ENCODE data around the gene SUGP2. TPM values are rescaled to one million over a fixed set of nuclear protein-coding genes. Genes with fewer than 3 reads are reported as not detected.

The SUGP2 gene
- total RNA-seq, 1 donor from 2014 or later = 59.9 TPM

DNA sequence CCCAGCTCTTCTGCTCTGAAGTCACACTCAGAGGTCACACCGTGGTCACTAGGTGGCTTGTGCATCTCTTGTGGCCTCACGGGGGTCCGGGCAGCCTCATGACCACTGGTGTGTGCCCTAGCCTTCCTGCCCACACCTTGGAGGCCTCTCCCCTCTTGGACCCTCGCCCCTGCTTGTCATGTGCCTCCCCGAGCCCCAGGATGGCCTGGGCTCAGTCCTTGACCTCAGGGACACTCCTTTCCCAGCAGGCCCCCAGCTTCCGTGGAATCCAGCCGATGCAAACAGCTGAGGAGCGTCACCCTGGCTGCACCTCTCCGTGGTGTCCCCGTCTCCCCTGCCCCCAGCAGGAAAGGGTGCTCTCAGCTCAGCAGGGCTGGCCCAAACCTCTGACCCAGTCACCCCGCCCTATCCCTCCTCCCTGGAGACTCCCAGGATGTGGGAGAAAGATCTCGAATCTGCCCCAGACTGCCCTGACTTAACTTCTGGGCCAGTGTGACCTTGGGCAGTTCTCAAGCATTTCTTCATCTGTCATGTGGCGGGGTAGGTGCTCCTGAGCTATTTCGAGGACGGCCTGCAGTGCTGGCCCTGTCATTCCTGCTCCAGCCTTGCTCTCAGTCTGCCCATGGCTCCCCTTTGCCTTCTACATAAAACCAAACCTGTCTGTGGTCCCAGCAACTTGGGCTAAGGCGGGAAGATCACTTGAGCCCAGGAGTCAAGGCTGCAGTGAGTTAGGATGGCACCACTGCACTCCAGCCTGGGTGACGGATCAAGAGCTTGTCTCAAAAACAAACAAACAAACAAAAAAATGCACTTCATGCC is 25.9 kb upstream of the SUGP2 start:
- DNase-seq (ENCODE audit: low read depth) = no peak

DNA sequence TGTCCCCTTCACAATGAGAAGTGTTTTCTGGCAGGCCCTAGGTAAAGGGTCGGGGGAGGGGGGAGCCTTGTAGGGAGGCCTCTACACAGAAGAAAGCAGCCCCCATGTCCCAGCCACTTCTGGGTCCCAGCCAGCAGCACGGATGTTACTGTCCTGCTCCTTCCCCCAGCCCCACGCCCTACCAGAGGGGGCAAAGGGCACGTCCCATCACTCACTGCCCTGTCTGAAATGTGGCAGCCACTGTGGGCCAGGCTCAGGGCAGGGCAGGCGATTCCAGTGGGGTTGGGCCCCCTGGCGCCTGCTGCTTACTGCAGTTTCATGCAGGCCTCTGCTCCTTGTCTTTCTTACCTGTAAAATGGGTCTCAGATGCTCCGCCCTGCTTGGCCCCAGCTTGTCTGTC is 24.4 kb upstream of the SUGP2 start:
- no peak for DNase-seq (ENCODE audit: low read depth)

DNA sequence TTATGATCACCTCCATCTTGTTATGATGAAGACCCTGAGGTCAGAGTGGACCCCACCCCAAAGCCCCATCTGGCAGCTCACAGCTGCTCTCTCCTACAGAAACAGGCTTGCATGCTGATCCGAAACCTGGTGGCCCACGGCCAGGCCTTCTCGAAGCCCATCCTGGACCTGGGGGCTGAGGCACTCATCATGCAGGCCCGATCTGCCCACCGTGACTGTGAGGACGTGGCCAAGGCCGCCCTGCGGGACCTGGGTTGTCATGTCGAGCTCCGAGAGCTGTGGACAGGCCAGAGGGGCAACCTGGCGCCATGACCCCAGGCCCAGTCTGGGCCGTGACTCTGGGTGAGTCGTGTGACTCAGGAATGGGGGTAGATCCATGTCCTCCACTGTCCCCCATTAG is 24.0 kb upstream of the SUGP2 start:
- no peak for DNase-seq (ENCODE audit: low read depth)

DNA sequence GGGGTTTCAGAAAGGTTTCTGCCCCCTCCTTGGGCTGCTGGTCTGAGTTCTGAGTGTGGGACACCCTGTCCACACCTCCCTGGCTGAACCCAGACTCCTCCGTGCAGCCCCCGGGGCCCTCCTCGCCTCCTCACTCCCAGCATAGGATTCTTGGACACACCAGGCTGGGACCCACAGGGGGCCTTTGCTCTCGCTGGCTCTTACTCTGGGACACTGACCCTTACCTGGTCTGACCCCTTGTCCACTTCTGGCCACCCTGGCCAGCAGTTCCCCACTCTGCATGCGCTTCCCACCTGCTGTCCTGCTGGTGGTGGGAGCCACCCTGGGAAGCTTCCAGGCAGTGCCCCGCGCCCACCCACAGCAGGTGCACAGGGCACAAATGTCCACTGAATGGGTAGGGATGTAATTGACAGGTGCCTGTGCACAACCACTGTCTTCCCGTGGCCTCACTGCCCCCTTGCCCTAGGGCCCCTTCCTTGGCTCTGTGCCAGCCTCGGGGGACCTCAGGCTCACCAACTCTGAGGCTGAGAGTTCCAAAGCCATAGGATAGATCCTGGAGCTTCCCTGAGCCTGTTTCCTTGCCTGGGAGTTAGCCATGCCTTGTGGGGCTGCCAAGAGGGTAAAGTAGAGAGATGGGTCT is 23.4 kb upstream of the SUGP2 start:
- no peak for DNase-seq (ENCODE audit: low read depth)

DNA sequence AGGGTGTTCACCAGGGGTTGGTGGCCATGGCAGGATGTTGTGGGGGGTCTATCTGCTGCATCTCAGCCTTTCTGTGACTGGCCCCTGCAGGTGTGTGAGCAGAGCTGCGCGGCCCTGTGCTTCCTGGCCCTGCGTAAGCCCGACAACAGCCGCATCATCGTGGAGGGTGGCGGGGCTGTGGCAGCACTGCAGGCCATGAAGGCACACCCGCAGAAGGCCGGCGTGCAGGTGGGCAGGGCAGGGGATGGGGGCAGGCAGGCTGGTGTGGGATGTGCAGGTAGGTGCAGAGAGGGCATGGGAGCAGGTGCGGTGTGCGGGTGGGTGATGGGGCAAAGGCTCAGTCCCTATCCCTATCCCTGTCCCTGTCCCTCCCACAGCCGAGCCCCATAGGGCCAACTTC is 22.4 kb upstream of the SUGP2 start:
- DNase-seq (ENCODE audit: low read depth) = no peak

DNA sequence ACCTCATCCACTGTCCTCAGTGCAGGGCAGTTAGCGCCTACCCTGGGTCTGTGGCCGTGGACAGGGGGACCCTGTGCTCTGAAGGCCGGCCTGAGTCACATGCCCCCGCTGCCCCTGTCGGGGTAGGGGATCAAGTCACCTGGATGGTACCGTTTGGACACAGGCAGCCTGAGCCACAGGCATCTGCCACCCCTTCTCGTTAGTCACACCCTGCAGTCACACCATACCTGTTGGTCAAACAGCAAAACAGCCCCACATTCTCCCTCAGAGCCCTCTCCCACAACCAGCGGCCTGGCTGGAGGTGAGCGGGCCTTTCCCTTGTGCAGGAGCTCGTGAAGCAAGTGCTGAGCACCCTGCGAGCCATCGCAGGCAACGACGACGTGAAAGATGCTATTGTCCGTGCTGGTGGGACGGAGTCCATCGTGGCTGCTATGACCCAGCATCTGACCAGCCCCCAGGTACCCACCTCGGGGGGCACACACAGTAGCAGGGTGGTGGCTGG is 21.7 kb upstream of the SUGP2 start:
- no peak for DNase-seq (ENCODE audit: low read depth)

DNA sequence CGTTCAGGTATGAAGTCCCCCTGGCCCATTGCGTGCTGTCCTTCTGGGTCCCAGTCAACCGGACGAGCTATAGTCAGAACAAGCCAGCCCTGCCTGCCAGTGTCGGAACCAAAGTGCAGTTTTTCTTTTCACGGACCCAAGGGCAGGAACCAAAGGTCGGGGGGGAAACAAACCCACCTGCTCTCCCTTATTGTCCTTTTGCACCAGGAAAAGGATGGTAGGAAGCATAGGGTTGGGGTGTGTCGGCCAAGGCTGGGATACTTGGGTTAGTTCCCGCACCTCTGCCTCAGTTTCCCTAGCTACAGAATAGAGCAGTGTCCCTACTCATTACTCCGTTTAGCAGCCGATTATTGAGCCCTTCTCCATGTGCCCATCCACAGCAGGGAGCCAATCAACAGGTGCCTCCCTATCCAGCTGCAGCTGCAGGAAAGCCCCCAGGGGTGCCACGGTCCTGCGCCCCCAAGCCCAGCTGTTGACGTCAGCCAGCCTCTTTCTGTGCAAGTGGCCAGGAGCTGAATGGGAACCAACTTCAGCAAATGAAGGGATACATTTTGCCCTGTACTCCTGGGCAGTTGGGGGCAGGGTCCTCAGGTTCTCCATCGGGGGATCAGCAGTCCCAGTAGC is 21.1 kb upstream of the SUGP2 start:
- no peak for DNase-seq (ENCODE audit: low read depth)

DNA sequence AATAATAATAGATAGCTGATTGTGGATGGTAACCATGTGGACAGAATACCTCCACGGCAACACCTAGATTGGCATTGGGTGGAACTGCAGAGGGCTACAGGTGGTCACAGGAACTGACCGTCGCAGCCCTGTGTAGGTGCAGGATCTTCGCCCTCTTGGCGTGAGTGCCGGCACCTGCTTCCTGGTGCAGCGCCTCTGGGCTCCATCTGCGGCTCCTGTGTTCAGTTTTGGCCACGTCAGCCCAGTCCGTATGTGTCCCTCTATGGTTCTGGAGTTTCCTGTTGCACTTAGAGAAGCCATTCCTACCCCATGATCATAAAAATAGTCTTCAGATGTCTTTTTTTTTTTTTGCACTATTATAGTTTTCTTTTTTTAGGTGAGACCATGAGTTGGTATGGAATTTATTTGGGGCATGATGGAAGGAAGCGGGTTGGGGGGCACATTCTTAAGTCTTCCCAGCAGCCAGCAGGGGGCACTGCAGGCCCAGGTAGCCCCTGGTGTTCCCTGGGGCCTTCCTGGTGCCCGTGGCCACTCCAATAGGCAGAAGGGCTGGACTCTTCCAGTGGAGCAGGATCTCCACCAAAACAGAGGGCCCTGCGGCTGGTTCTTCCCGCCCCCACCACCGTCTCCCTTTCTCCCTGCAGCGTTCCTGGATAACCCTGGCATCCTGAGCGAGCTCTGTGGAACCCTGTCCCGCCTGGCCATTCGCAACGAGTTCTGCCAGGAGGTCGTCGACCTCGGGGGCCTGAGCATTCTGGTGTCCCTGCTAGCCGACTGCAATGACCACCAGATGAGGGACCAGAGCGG is 20.4 kb upstream of the SUGP2 start:
- peak; percentile 39 for DNase-seq (ENCODE audit: low read depth)

DNA sequence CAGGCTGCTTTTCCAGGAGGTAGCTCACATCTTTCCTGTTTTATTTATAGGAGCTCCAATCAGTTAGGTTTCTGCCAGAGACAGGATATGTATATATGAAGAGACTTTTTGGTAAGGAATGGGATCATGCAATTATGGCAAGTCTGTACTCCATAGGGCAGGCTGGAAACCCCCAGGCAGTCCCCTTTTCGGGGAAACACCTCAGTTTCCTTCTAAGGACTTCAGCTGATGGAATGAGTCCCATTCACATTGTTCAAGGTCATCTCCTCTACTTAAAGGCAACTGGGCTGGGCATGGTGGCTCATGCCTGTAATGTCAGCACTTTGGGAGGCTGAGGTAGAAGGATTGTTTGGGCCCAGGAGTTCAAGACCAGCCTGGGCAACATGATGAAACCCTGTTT is 19.6 kb upstream of the SUGP2 start:
- no peak for DNase-seq (ENCODE audit: low read depth)

DNA sequence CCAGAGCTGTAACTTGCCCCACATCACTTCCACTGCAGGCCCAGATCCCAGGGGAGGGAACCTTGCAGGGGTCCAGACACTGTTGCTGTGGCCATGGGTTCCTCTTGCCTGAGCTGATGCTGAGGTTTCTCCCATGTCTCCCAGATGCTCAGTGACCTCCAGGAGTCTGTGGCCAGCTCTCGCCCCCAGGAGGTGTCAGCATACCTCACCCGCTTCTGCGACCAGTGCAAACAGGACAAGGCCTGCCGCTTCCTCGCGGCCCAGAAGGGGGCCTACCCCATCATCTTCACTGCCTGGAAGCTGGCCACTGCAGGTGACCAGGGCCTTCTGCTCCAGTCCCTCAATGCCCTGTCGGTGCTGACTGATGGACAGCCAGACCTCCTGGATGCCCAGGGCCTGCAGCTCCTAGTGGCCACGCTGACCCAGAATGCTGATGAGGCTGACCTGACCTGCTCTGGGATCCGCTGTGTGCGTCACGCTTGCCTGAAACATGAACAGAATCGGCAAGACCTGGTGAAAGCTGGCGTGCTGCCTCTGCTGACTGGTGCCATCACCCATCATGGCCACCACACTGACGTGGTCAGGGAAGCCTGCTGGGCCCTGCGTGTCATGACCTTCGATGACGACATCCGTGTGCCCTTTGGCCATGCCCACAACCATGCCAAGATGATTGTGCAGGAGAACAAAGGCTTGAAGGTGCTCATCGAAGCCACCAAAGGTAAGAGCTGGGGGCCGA is 18.3 kb upstream of the SUGP2 start:
- no peak for DNase-seq (ENCODE audit: low read depth)

DNA sequence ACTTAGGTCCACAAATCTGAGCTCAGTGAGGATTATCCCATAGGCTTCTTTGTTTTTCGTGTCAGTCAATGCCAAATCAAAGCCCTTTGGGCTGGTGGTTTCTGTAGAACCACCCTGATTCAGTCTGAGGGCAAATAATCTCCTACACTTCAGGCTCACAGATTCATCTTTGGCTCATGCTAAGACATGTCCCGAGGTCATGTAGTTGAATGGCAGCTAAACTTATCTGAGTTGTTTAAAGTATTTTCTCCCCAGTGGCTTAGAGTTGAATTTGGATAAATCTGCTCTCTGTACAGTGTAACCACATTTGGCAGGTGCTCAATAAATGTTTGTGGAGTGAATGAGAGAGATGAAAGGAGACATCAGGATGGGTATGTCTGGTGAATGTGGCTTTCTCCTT is 17.4 kb upstream of the SUGP2 start:
- no peak for DNase-seq (ENCODE audit: low read depth)

DNA sequence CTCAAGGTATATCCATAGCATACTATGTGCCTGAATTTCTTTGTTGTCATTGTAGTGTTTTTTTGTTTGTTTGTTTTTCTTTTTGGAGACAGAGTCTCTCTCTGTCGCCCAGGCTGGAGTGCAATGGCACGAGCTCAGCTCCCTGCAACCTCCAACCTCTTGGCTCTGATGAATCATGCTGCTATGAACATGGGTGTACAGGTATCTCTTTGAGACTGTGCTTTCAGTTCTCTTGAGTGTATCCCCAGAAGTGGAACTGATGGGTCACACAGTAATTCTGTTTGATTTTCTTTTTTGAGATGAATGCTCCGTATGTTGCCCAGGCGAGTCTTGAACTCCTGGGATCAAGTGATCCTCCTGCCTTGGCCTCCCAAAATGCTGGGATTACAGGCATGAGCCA is 16.8 kb upstream of the SUGP2 start:
- DNase-seq (ENCODE audit: low read depth) = no peak

DNA sequence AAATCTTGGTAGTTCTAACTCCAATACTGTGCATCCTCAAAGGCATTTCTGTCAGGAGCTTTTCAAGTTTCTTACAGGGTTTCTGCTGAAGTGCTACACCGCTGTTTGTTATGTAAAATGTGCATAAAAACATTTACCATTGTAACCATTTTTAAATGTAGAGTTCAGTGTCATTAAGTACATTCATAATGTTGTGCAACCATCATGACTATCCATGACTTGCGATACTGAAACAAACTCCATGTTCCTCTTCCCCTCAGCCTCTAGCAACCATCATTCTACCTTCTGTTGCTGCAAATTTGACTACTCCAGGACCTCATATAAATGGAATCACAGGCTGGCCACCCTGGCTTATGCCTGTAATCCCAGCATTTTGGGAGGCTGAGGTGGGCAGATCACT is 16.1 kb upstream of the SUGP2 start:
- DNase-seq (ENCODE audit: low read depth) = no peak

DNA sequence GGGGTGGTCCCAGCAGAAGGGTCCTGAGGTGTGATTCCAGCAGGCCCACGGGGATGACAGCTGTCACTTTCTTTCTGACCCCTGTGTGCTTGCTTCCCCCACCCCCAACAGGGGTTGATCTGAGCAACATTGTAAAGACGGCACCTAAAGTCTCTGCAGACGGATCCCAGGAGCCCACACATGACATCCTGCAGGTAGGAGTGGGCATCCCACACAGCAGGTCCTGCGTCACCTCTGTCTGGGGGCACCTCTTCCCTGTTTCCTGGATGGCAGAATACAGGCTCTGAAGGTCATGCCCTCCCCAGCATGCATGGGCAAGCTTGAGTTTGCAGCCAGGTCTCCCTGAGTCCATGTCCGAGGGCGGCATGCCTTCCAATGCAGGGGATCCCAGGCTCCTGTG is 10.6 kb upstream of the SUGP2 start:
- no peak for DNase-seq (ENCODE audit: low read depth)

DNA sequence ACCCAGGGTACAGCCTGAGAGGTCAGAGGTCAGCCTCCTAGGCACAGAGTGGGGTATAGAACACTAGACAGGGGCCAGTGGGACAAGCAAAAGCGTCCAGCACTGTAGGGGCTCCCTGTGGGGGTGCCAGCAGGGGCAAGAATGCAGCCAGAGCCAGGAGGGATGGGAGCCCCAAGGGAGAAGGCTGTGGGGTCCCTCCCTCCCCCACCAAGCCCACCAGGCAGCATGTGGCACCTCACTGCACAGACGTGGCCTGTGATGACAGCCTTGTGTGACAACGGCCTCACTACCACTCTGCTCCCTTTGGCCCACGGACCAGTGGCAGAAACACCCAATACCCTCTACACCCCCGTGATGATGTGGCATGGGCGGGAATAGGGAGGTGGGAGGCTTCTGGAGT is 10.2 kb upstream of the SUGP2 start:
- DNase-seq (ENCODE audit: low read depth) = no peak

DNA sequence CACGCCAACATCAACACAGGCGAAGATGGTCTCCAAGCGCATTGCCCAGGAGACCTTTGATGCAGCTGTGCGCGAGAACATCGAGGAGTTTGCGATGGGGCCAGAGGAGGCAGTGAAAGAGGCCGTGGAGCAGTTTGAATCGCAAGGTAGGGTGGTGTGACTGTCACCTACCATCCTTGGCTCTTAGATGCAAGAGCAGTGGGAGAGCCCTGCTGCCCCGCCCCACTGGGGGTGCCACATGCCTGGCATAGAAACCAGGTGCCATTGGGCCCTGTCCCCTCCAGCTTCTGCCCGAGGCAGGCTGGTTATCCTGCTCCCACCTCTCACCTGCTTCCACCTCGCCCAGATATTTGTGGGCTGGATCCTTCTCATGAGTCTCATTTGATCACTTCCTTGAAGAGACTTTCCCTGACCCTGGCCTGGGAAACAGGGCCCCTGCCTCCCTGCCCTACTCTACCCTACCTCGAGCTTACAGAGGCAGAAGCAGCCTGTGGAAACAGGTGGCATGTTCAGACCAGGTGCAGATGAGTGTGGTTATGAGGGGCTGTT is 9.5 kb upstream of the SUGP2 start:
- no peak for DNase-seq (ENCODE audit: low read depth)

DNA sequence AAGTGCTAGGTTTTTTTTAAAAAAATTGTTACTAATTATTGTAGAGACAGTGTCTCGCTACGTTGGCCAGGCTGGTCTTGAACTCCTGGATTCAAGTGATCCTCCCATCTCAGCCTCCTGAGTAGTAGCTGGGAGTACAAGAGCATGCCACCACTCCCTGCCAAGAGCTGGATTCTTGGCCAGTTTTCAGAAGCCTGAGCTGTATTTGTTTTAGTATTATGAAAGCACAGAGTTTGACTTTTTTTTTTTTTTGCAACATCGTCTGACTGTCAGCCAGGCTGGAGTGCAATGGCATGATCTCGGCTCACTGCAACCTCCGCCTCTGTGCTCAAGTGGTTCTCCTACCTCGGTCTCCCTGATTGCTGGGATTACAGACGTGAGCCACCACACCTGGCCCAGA is 7.1 kb upstream of the SUGP2 start:
- DNase-seq (ENCODE audit: low read depth) = peak; percentile 45

DNA sequence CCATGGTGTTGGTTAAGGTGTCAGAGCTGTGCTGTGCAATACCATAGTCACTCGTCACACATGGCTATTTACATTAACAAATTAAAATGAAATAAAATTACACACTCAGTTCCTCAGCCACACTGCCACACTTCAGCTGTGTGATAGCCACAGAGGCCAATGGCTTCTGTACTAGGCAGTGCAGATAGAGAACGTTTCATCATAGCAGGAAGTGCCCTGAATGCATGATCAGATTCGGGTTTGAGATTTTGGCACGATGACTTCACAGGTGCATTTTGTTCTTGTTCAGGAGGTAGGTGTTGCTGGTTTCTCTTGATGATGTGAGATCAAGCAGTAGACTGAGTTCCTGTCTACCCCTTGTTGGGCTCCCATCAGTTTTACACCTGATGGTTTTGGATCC is 6.6 kb upstream of the SUGP2 start:
- DNase-seq (ENCODE audit: low read depth) = no peak

DNA sequence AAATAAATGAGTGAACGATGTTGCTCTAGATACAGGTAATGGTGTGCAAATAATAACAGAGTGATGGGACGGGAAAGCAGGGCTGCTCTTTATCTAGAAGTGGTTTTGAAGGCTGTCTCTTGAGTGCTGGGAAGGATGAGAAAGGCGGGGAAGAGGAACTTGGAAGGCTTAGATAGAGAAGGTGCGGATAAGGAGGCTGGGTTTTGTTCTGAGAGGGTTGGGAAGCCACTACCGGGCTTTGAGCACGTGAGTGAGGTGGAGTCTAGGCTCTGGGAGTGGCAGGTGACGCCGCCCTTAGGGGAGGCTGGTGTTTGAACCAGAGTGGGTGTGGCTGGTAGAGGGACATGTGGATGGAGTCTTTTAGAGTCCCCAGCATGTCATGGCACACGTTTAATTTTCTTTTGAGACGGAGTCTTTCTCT is 897 bp upstream of the SUGP2 start:
- DNase-seq (ENCODE audit: low read depth) = peak; percentile 54

DNA sequence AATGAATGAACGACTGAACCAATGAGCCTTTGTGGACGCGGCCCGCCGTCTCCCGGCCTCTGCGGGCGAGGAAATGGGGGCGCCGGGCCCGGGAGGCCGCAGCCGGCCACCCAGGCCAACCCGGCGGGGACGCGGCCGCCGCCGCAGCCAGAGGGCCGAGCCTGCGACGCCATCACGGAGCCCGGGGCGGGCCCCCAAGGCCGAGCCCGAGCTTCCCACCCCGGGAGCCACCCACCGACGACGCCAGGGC is 216 bp downstream of the SUGP2 start:
- no peak for DNase-seq (ENCODE audit: low read depth)

DNA sequence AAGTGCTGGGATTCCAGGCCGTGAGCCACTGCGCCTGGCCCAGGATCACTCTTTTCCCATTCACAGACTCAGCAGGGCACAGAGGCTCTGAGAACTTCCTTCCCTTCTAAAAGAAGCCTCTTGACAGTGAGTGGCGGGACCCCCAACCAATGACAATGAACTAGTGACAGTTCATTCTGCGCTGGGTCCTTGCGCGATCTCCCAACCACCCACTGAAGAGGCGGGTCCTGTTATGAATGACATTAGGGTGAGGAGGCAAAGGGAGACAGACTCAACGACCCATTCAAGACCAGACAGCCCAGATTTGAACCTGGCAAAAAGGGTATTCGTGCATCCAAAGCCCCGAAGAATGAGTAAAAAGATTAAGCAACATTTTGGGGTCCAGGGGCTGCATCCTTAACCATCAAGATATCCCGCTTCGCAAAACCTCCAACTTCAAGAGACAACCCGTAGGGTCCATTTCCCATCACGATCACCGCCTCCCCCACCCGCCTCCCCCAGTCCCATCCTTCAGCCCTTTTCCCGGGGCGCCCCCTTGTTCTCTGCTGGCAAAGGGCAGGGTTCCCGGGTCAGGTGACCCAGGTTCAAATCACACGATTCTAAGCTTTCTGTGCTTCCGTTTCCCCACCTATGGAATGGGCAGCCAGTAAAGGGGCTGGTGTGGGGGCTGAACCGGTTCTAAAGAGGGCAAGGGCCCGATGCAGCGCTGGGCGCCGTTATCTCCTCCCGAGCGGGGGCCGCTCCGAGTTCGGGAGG is 719 bp downstream of the SUGP2 start:
- DNase-seq (ENCODE audit: low read depth) = peak; percentile 75
